ENCODE measurements around the gene KRT80.

DNA sequence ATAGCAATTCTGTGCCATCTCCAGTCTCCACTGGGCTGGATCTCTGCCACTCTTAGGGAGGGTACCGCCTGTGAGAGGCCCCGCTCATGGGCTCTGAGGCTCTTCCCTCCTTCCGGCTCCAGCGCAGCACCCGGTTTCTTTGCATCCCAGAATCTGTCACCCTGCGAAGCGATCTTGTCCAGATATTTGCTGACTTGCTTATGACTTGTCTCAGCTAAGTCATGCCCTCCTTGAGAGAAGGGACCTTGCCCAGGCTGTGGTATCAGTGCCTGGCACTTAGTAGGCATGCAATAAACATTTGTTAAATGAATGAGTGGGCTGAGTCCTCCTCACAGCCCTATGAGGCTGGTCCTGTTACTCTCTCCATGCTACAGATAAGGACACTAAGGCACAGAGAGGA, 13.4 kb downstream of the KRT80 start:
- TF ChIP-seq ZFP36 (IDR thresholded peaks at IDR 0.05; ENCODE audit: borderline replicate concordance, partially characterized antibody) (no peak), CEBPB (IDR thresholded peaks at IDR 0.05) (no peak)
